GM12875 (cell line): ENCODE results near the gene CFAP91.

Source experiments
- H3K4me3 ChIP-seq: one replicate; pipeline ENCODE4 v1.5.1; 2011; ENCODE audit warnings: low read depth, low read length, control low read depth
- TF ChIP-seq, protein P1 (sequence below): IDR thresholded peaks from 2 replicates; pipeline ENCODE4 v1.5.1; 2011; ENCODE audit warnings: low read depth, mild to moderate bottlenecking, control low read depth, inconsistent platforms, low read length, moderate library complexity, borderline replicate concordance; ENCODE audit not compliant: insufficient read depth

CFAP91 gene

GRCh38 chr3:119745942-119746341 is 43.1 kb downstream of the CFAP91 start:
- no peak overlapping the region for H3K4me3 ChIP-seq
- TF ChIP-seq, protein P1, sequence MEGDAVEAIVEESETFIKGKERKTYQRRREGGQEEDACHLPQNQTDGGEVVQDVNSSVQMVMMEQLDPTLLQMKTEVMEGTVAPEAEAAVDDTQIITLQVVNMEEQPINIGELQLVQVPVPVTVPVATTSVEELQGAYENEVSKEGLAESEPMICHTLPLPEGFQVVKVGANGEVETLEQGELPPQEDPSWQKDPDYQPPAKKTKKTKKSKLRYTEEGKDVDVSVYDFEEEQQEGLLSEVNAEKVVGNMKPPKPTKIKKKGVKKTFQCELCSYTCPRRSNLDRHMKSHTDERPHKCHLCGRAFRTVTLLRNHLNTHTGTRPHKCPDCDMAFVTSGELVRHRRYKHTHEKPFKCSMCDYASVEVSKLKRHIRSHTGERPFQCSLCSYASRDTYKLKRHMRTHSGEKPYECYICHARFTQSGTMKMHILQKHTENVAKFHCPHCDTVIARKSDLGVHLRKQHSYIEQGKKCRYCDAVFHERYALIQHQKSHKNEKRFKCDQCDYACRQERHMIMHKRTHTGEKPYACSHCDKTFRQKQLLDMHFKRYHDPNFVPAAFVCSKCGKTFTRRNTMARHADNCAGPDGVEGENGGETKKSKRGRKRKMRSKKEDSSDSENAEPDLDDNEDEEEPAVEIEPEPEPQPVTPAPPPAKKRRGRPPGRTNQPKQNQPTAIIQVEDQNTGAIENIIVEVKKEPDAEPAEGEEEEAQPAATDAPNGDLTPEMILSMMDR: no peak

DNA sequence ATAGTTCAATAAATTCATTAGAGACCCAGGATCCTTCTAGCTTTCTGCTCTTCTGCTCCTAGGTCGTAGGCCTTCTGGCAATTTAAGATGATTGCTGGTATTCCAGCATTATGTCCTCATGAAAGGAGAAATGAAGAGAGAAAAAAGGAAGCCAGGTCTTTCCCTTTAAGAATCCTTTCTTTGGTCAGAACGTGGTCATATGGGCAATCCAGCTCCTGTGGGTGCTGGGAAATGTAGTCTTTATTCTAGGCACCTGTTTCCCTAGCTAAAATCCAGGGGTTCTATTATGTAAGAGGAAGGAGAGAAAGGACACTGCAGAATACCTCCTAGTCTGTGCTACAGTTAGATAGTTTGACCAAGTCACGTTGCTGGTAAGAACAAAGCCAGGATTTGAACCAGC is 43.6 kb downstream of the CFAP91 start:
- TF ChIP-seq, protein P1: no peak
- H3K4me3 ChIP-seq: no peak overlapping the region

DNA sequence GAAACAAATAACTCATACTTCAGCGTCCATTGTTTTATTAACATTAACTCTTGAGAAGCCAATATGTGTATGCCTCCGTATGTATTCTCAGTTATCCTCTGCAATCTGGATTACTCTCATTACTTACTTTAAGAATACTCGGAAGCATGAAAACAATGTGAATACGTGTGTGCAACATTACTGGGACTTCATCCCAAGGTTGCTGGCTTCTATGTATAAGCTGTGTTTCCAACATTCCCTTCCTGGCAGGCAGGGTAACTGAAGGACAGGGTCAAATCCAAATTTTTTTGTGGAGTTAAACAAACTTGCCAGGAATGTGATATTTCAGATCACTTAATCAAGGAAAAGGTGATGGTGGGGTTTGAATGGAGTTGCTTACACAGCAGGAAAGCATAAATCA is 44.5 kb downstream of the CFAP91 start:
- no peak overlapping the region for H3K4me3 ChIP-seq
- TF ChIP-seq, protein P1: no peak

- TF ChIP-seq, protein P1: no peak
- H3K4me3 ChIP-seq: no peak overlapping the region
Observed at GRCh38 chr3:119748991-119749390, 46.2 kb downstream of the CFAP91 start.

DNA sequence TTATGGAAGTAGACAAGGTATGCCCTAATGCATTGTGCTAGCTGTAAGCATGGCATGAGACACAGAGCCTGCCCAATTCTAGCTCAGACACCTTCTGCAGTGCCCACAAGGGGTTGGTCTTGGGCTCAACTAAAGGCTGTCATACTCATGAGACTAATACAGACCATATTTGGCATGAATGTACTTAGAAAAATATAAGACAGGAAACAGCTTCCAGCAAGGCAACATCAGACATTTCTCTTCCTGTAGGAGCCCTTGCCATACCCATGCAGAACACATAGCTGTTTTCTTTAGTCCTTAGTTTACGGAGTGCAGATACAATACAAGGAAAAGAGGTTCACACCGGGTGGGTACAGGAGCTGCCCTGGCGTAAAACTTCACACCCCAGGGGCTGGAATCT is 48.6 kb downstream of the CFAP91 start:
- TF ChIP-seq, protein P1: no peak
- H3K4me3 ChIP-seq: no peak overlapping the region
